ENCODE data around the gene ZNF483. TPM values are rescaled to one million over a fixed set of nuclear protein-coding genes. Genes with fewer than 3 reads are reported as not detected.
"Not testable (repeated sequence)": the region's sequence is repeated elsewhere in the genome, so short reads cannot be mapped to it uniquely, and the experiment has no call there.

The ZNF483 gene
- total RNA-seq, 1 experiment from 2014 or later: 0.19 TPM

DNA sequence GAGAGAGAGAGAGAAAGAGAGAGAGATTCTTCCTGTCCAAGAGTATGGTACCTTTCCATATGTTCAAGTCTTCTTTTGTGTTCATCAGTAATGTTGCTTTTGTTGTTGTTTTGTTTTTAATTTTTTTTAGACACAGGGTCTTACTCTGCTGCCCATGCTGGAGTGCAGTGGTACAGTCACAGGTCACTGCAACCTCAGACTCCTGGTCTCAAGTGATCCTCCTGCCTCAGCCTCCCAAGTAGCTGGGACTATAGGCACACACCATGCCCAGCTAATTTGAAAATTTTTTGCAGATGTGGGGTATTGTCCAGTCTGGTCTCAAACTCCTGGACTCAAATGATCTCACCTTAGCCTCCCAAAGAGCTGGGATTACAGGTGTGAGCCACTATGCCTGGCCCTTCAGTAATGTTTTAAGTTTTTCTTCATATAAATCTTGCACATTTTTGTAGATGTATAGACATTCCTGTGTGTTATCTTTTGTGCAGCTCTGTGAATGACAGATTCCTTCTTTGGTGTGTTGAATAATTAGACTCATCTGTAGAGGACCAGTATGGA is 36.3 kb downstream of the ZNF483 start:
- no peaks in the 10 kb centered on the region for H3K79me2 ChIP-seq (ENCODE audit: low read length)
- H3K9me3 ChIP-seq (ENCODE audit: low read length): no peaks in the 10 kb centered on the region
- H3K4me3 ChIP-seq (ENCODE audit: low read length): no peak overlapping the region
- H3K27ac ChIP-seq (ENCODE audit: low read length): no peak overlapping the region
- H3K4me1 ChIP-seq (ENCODE audit: low read length): no peaks in the 10 kb centered on the region
- no peak overlapping the region for H3K4me2 ChIP-seq (ENCODE audit: low read depth, low read length, poor library complexity, severe bottlenecking)
- H3K9me2 ChIP-seq (replicated peaks; ENCODE audit: insufficient read depth, low read length): no peaks in the 10 kb centered on the region
- DNase-seq: no peak
- H2AFZ ChIP-seq (ENCODE audit: low read length): no peak overlapping the region
- no peaks in the 10 kb centered on the region for H3K27me3 ChIP-seq (ENCODE audit: low read length)
- H4K20me1 ChIP-seq (ENCODE audit: insufficient read depth, low read depth, low read length): no peaks in the 10 kb centered on the region
- no peak overlapping the region for H3K9ac ChIP-seq (ENCODE audit: low read length)
- H3K36me3 ChIP-seq (ENCODE audit: insufficient read depth, low read length): no peaks in the 10 kb centered on the region

GRCh38 chr9:111566234-111566633 is 41.3 kb downstream of the ZNF483 start:
- DNase-seq: no peak
- H3K4me3 ChIP-seq (ENCODE audit: low read length): no peak overlapping the region
- H3K27me3 ChIP-seq (ENCODE audit: low read length): no peaks in the 10 kb centered on the region
- no peaks in the 10 kb centered on the region for H3K4me1 ChIP-seq (ENCODE audit: low read length)
- H3K36me3 ChIP-seq (ENCODE audit: insufficient read depth, low read length): no peaks in the 10 kb centered on the region
- H3K4me2 ChIP-seq (ENCODE audit: low read depth, low read length, poor library complexity, severe bottlenecking): no peak overlapping the region
- no peak overlapping the region for H3K9ac ChIP-seq (ENCODE audit: low read length)
- no peak overlapping the region for H3K27ac ChIP-seq (ENCODE audit: low read length)
- H4K20me1 ChIP-seq (ENCODE audit: insufficient read depth, low read depth, low read length): no peaks in the 10 kb centered on the region
- peaks cover 6% of the 10 kb centered on the region; the same call in 1 of the 2 replicates for H3K9me3 ChIP-seq (ENCODE audit: low read length)
- H3K79me2 ChIP-seq (ENCODE audit: low read length): no peaks in the 10 kb centered on the region
- H3K9me2 ChIP-seq (replicated peaks; ENCODE audit: insufficient read depth, low read length): no peaks in the 10 kb centered on the region
- H2AFZ ChIP-seq (ENCODE audit: low read length): no peak overlapping the region

DNA sequence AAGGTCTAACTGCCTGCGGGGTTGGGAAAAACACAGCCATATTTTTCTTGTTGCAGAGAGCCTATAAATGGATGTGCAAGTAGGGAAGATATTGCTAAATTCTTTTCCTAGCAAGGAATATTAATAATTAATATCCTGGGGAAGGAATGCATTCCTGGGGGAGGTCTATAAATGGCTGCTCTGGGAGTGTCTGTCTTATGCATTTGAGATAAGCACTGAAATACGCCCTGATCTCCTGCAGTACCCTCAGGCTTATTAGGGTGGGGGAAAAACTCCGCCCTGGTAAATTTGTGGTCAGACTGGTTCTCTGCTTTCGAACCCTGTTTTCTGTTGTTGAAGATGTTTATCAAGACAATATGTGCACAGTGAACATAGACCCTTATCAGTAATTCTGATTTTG is 43.1 kb downstream of the ZNF483 start:
- H3K4me2 ChIP-seq (ENCODE audit: low read depth, low read length, poor library complexity, severe bottlenecking); H3K9me3 ChIP-seq (ENCODE audit: low read length); H2AFZ ChIP-seq (ENCODE audit: low read length); H3K79me2 ChIP-seq (ENCODE audit: low read length); H3K27ac ChIP-seq (ENCODE audit: low read length); H3K27me3 ChIP-seq (ENCODE audit: low read length); H3K36me3 ChIP-seq (ENCODE audit: insufficient read depth, low read length); H4K20me1 ChIP-seq (ENCODE audit: insufficient read depth, low read depth, low read length); DNase-seq; H3K9ac ChIP-seq (ENCODE audit: low read length); H3K4me3 ChIP-seq (ENCODE audit: low read length); H3K9me2 ChIP-seq (replicated peaks; ENCODE audit: insufficient read depth, low read length); H3K4me1 ChIP-seq (ENCODE audit: low read length): not testable (repeated sequence)

GRCh38 chr9:111572950-111573604 is 48.1 kb downstream of the ZNF483 start:
- H3K9me2 ChIP-seq (replicated peaks; ENCODE audit: insufficient read depth, low read length): no peaks in the 10 kb centered on the region
- H3K9me3 ChIP-seq (ENCODE audit: low read length): peaks cover 6% of the 10 kb centered on the region; the same call in 1 of the 2 replicates
- no peak for DNase-seq
- no peak overlapping the region for H3K9ac ChIP-seq (ENCODE audit: low read length)
- H3K36me3 ChIP-seq (ENCODE audit: insufficient read depth, low read length): no peaks in the 10 kb centered on the region
- no peak overlapping the region for H3K4me2 ChIP-seq (ENCODE audit: low read depth, low read length, poor library complexity, severe bottlenecking)
- H3K27ac ChIP-seq (ENCODE audit: low read length): no peak overlapping the region
- H4K20me1 ChIP-seq (ENCODE audit: insufficient read depth, low read depth, low read length): no peaks in the 10 kb centered on the region
- H3K4me1 ChIP-seq (ENCODE audit: low read length): no peaks in the 10 kb centered on the region
- no peaks in the 10 kb centered on the region for H3K27me3 ChIP-seq (ENCODE audit: low read length)
- no peaks in the 10 kb centered on the region for H3K79me2 ChIP-seq (ENCODE audit: low read length)
- H3K4me3 ChIP-seq (ENCODE audit: low read length): no peak overlapping the region
- no peak overlapping the region for H2AFZ ChIP-seq (ENCODE audit: low read length)

DNA sequence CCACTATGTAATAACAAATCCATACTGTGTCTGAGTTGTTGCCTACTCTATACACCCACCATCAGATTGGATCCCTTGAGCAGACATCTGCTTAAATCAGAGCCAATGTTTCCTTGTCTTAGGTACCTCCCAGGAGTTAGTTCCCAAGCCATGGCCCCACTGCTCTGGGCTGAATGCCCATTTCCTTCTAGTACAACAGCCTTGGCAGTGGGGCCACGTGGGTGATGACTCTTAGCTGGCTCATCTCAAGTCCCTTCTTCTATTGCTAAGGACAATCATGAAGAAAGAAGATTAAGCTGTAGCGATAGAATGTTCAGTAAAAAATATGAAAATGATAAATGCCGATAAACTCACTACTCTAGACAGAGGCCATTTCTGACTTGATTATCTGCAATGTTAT is 57.9 kb downstream of the ZNF483 start:
- H3K9me2 ChIP-seq (replicated peaks; ENCODE audit: insufficient read depth, low read length): no peaks in the 10 kb centered on the region
- no peak overlapping the region for H2AFZ ChIP-seq (ENCODE audit: low read length)
- H3K27ac ChIP-seq (ENCODE audit: low read length): no peak overlapping the region
- H4K20me1 ChIP-seq (ENCODE audit: insufficient read depth, low read depth, low read length): no peaks in the 10 kb centered on the region
- no peak overlapping the region for H3K4me2 ChIP-seq (ENCODE audit: low read depth, low read length, poor library complexity, severe bottlenecking)
- no peaks in the 10 kb centered on the region for H3K9me3 ChIP-seq (ENCODE audit: low read length)
- no peaks in the 10 kb centered on the region for H3K79me2 ChIP-seq (ENCODE audit: low read length)
- H3K36me3 ChIP-seq (ENCODE audit: insufficient read depth, low read length): no peaks in the 10 kb centered on the region
- no peak for DNase-seq
- H3K4me1 ChIP-seq (ENCODE audit: low read length): no peaks in the 10 kb centered on the region
- no peak overlapping the region for H3K4me3 ChIP-seq (ENCODE audit: low read length)
- no peak overlapping the region for H3K9ac ChIP-seq (ENCODE audit: low read length)
- no peaks in the 10 kb centered on the region for H3K27me3 ChIP-seq (ENCODE audit: low read length)

DNA sequence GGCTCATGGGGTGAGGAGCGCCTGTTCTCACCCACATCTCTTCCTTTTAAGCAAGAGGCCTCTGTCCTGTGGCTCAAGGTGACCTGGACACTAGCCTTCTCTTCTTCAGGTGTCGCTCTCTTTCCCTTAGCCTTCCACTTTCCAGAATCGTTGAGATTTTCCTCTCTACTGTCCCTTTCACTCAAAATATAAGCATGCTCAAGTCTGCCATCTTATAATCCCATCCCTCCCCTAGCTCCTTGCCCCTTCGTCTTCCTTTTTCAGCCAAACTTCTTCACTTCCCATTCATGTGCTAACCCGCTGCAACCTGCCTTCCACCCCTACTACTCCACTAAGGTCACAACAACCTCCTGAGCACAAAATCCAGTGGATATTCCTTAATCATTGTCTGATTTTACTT is 61.4 kb downstream of the ZNF483 start:
- Histone ChIP-seq H3K27me3 (ENCODE audit: low read length) (no peaks in the 10 kb centered on the region), H3K79me2 (ENCODE audit: low read length) (no peaks in the 10 kb centered on the region), H3K4me2 (ENCODE audit: low read depth, low read length, poor library complexity, severe bottlenecking) (no peak overlapping the region), H3K36me3 (ENCODE audit: insufficient read depth, low read length) (no peaks in the 10 kb centered on the region), H3K9me2 (replicated peaks; ENCODE audit: insufficient read depth, low read length) (no peaks in the 10 kb centered on the region), H3K4me3 (ENCODE audit: low read length) (no peak overlapping the region), H3K9ac (ENCODE audit: low read length) (no peak overlapping the region), H2AFZ (ENCODE audit: low read length) (no peak overlapping the region), H3K9me3 (ENCODE audit: low read length) (no peaks in the 10 kb centered on the region), H3K4me1 (ENCODE audit: low read length) (no peaks in the 10 kb centered on the region), H4K20me1 (ENCODE audit: insufficient read depth, low read depth, low read length) (no peaks in the 10 kb centered on the region), H3K27ac (ENCODE audit: low read length) (no peak overlapping the region)
- no peak for DNase-seq

DNA sequence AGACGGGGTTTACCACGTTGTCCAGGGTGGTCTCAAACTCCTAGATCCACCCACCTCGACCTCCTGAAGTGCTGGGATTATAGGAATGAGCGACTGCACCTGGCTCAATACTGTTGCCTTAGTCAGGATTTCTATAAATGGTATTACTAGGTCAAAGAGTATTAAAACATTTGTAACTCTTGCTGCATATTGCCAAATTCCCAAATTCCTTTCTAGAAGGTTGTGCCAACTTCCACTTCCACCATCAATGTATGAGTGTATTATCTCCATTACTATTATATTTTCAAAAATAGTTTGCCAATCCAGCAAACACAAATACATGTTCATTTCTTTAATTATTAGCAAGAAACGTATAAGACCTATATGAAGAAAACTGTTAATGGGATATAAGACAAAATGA is 63.9 kb downstream of the ZNF483 start:
- no peaks in the 10 kb centered on the region for H3K9me2 ChIP-seq (replicated peaks; ENCODE audit: insufficient read depth, low read length)
- H3K9ac ChIP-seq (ENCODE audit: low read length): no peak overlapping the region
- no peak overlapping the region for H2AFZ ChIP-seq (ENCODE audit: low read length)
- no peaks in the 10 kb centered on the region for H3K36me3 ChIP-seq (ENCODE audit: insufficient read depth, low read length)
- H3K27me3 ChIP-seq (ENCODE audit: low read length): no peaks in the 10 kb centered on the region
- H3K4me3 ChIP-seq (ENCODE audit: low read length): no peak overlapping the region
- no peak overlapping the region for H3K27ac ChIP-seq (ENCODE audit: low read length)
- no peaks in the 10 kb centered on the region for H4K20me1 ChIP-seq (ENCODE audit: insufficient read depth, low read depth, low read length)
- no peaks in the 10 kb centered on the region for H3K79me2 ChIP-seq (ENCODE audit: low read length)
- no peak for DNase-seq
- H3K4me1 ChIP-seq (ENCODE audit: low read length): no peaks in the 10 kb centered on the region
- no peaks in the 10 kb centered on the region for H3K9me3 ChIP-seq (ENCODE audit: low read length)
- H3K4me2 ChIP-seq (ENCODE audit: low read depth, low read length, poor library complexity, severe bottlenecking): no peak overlapping the region

GRCh38 chr9:111597852-111598732 is 73.1 kb downstream of the ZNF483 start:
- no peaks in the 10 kb centered on the region for H3K79me2 ChIP-seq (ENCODE audit: low read length)
- peak; percentile 86 for DNase-seq
- peaks cover 4% of the 10 kb centered on the region for H3K4me1 ChIP-seq (ENCODE audit: low read length)
- H4K20me1 ChIP-seq (ENCODE audit: insufficient read depth, low read depth, low read length): no peaks in the 10 kb centered on the region
- H3K27me3 ChIP-seq (ENCODE audit: low read length): no peaks in the 10 kb centered on the region
- H3K9ac ChIP-seq (ENCODE audit: low read length): peak overlapping the region; percentile 48
- no peaks in the 10 kb centered on the region for H3K9me3 ChIP-seq (ENCODE audit: low read length)
- peak overlapping the region; percentile 63 for H3K4me3 ChIP-seq (ENCODE audit: low read length)
- peak overlapping the region; percentile 47; the same call in 1 of the 2 replicates for H2AFZ ChIP-seq (ENCODE audit: low read length)
- H3K4me2 ChIP-seq (ENCODE audit: low read depth, low read length, poor library complexity, severe bottlenecking): peak overlapping the region; percentile 61
- no peaks in the 10 kb centered on the region for H3K36me3 ChIP-seq (ENCODE audit: insufficient read depth, low read length)
- no peaks in the 10 kb centered on the region for H3K9me2 ChIP-seq (replicated peaks; ENCODE audit: insufficient read depth, low read length)
- no peak overlapping the region for H3K27ac ChIP-seq (ENCODE audit: low read length)
